Epithelial cell of proximal tubule (primary cell): ENCODE results near the gene PCDHAC2. TPM values are rescaled to one million over a fixed set of nuclear protein-coding genes. Genes with fewer than 3 reads are reported as not detected.
A peak's percentile ranks its signal among the peaks of the same experiment; 100 is the strongest.

Experiments
- DNase-seq: peaks from one replicate; pipeline ENCODE4 v3.0.0-alpha.2; 2011; ENCODE audit warnings: low read depth
- H3K4me3 ChIP-seq: 2 replicates; pipeline ENCODE4 v1.5.1; 2011; ENCODE audit warnings: low read depth, mild to moderate bottlenecking, low read length
- total RNA-seq: library from RNA; depleted of rRNA; stranded (reverse); fragments of >200 nt; gene quantifications from 2 replicates; pipeline ENCODE4 v1.2.3, GENCODE V29; 2015
- TF ChIP-seq, protein P1 (sequence below): conservative IDR thresholded peaks from 2 replicates; pipeline ENCODE4 v1.5.1; 2012; ENCODE audit warnings: low read depth, mild to moderate bottlenecking, low read length

Gene PCDHAC2
- total RNA-seq, 1 donor from 2014 or later: not detected

DNA sequence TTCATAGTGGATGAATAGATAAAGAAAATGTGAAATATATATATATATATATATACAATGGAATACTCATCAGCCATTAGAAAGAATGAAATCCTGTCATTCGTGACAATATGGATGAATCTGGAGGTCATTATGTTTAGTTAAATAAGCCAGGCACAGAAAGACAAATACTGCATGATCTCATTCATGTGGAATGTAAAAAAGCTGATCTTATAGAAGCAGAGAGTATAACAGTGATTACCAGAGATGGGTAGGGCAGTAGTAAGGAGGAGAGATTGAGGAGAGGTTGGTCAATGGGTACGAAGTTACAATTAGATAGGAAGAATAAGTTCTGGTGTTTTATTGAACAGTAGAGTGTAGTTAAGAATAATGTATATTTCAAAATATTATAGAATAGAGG, 19.7 kb upstream of the PCDHAC2 start:
- DNase-seq: no peak
- TF ChIP-seq, protein P1, sequence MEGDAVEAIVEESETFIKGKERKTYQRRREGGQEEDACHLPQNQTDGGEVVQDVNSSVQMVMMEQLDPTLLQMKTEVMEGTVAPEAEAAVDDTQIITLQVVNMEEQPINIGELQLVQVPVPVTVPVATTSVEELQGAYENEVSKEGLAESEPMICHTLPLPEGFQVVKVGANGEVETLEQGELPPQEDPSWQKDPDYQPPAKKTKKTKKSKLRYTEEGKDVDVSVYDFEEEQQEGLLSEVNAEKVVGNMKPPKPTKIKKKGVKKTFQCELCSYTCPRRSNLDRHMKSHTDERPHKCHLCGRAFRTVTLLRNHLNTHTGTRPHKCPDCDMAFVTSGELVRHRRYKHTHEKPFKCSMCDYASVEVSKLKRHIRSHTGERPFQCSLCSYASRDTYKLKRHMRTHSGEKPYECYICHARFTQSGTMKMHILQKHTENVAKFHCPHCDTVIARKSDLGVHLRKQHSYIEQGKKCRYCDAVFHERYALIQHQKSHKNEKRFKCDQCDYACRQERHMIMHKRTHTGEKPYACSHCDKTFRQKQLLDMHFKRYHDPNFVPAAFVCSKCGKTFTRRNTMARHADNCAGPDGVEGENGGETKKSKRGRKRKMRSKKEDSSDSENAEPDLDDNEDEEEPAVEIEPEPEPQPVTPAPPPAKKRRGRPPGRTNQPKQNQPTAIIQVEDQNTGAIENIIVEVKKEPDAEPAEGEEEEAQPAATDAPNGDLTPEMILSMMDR: no peak
- H3K4me3 ChIP-seq: no peak overlapping the region

DNA sequence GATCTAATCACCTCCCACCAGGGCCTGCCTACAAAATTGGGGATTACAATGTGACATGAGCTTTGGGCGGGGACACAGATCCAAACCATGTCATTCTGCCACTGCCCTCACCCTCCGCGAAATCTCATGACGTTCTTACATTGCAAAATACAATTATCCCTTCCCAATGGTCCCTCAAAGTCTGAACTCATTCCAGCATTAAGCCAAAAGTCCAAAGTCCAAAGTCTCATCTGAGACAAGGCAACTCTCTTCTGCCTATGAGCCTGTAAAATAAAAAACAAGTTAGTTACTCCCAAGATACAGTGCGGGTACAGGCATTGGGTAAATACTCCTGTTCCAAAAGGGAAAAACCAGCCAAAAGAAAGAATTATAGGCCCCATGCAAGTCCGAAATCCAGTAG, 14.6 kb upstream of the PCDHAC2 start:
- TF ChIP-seq, protein P1: no peak
- H3K4me3 ChIP-seq: no peak overlapping the region
- DNase-seq: no peak

DNA sequence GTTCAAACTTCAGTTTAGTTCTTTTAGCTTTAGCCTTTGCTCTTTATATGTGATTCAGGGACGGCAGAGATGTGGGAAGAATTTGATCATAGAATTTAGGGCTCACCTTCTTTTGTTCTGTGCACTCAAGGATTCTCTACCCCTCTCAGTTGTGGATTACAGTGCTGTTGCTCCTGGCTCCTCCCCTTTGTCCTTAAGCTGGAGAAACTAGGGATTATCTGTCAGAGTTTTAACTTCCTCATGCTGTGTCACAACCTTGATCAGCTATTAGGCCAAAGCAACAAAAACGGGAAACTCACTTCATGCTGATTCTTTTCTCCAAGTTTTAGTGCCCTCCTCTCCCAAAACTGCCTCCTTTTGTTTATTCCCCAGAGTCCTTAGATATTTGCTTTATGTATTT, 13.0 kb upstream of the PCDHAC2 start:
- TF ChIP-seq, protein P1: no peak
- H3K4me3 ChIP-seq: no peak overlapping the region
- DNase-seq: no peak

DNA sequence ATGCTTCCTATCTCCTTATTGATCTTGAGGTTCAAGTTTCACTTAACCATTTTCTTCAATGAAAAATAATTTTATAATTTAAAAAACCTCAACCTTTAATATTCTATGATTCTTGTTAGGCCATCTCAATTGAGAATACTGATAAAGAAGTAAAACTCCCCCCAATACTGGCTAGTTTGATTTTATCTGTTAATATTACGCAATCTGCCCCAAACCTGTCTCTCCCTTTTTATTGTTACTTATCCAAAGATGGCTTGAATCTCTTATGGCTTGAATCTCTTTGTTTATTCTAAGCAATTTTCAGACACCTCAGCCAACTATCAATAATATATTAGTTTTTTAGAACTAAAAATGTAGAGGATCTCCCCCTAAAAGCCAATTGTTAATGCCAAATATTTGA, 4.1 kb upstream of the PCDHAC2 start:
- DNase-seq: no peak
- TF ChIP-seq, protein P1: no peak

DNA sequence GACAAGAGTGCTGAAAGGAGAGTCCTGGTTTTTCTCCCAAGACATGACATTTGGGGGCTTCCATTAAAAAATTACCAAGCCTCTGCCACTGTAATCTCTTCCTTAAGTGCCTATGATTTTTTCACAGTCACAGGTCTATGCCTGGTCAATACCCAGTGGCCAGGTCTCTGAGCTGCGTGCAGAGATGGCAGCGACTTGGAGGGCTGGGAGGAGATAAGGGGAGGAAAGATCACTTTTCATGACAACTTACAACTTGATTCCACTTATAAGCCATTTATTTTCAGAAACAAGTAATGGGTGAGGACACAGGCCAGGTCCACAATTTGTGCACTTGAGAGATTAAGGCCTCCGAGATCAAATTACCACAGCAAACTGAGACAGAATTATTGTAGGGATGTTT, 1.9 kb upstream of the PCDHAC2 start:
- TF ChIP-seq, protein P1: no peak
- DNase-seq: no peak

More for the DNA sequence above, 4.1 kb upstream of the PCDHAC2 start:
- H3K4me3 ChIP-seq: no peak overlapping the region

DNA sequence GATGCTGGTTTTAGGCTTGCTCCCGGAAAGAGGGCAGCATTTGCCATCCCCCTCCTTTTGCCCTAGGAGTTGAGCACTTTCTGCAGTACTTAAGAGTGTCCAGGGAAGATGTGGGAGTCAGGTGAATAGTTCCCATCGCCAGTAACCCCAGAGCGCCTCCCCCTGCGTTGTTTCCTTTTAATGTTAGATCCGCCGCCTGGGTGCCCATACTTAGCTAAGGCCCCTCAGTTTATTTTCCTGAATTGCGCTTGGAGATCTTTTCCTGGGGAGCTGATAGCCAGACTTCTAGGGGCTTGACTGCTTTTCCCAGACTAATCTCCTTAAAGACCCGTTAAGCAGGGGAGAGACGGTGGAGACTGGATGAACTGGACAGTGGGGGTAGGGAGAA, 377 bp upstream of the PCDHAC2 start:
- DNase-seq: no peak
- TF ChIP-seq, protein P1: no peak
- peak overlapping the region; percentile 67 for H3K4me3 ChIP-seq

More for the DNA sequence above, 1.9 kb upstream of the PCDHAC2 start:
- no peak overlapping the region for H3K4me3 ChIP-seq

DNA sequence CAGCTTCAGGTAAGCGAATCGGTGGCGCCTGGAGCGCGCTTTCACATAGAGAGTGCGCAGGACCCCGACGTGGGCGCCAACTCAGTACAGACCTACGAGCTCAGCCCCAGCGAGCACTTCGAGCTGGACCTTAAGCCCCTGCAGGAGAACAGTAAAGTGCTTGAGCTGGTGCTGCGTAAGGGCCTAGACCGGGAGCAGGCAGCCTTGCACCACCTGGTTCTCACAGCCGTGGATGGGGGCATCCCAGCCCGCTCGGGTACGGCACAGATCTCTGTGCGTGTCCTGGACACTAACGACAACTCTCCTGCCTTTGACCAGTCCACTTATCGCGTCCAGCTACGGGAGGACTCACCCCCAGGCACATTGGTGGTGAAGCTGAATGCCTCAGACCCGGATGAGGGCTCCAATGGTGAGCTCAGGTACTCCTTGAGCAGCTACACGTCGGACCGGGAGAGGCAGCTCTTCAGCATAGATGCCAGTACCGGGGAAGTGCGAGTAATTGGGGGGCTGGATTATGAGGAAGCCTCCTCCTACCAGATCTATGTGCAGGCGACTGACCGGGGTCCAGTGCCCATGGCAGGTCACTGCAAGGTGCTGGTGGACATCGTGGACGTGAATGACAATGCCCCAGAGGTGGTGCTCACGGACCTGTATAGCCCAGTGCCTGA, 1.1 kb downstream of the PCDHAC2 start:
- peak overlapping the region; percentile 67 for H3K4me3 ChIP-seq
- DNase-seq: no peak
- TF ChIP-seq, protein P1: no peak
